Gastroesophageal sphincter (tissue), 4 donors: ENCODE data around the gene NRAP. TPM values are rescaled to one million over a fixed set of nuclear protein-coding genes. Genes with fewer than 3 reads are reported as not detected.
A peak's percentile ranks its signal among the peaks of the same experiment; 100 is the strongest.

Experiments used
- ATAC-seq: fragments of 150-250 bp; one replicate; pipeline ENCODE4 v1.9.1; 2016; ENCODE audit warnings: mild to moderate bottlenecking, moderate library complexity
- H3K27ac ChIP-seq, 4 donors: fragments of 200-600 bp; sonication (generic) in 3 of 4; 1 replicate in 3 of 4; 2 replicates in 1 of 4; pipeline ENCODE4 v1.5.1; 2016 to 2019
- H3K27me3 ChIP-seq: fragments of 200-600 bp; sonication (generic); one replicate; pipeline ENCODE4 v1.5.1; 2019
- H3K36me3 ChIP-seq, 2 donors: fragments of 200-600 bp; sonication (generic); one replicate each; pipeline ENCODE4 v1.5.1; 2019; ENCODE audit warnings: control low read depth in 1 of 2
- H3K4me1 ChIP-seq, 3 donors: fragments of 200-600 bp; sonication (generic); 1 replicate in 2 of 3; 2 replicates in 1 of 3; pipeline ENCODE4 v1.5.1; 2016 to 2019; ENCODE audit warnings: control low read depth in 2 of 3
- H3K4me3 ChIP-seq, 2 donors: fragments of 200-600 bp; sonication (generic); one replicate each; pipeline ENCODE4 v1.5.1; 2019; ENCODE audit warnings: mild to moderate bottlenecking in 1 of 2, moderate library complexity in 1 of 2
- H3K9me3 ChIP-seq, 3 donors: fragments of 200-600 bp; sonication (generic); one replicate each; pipeline ENCODE4 v1.5.1; 2017 to 2019; ENCODE audit warnings: control low read depth in 2 of 3
- EP300 ChIP-seq: sonication (generic); formaldehyde crosslinking; IDR thresholded peaks from one replicate; pipeline ENCODE4 v1.6.1; 2017; ENCODE audit warnings: antibody characterized with exemption, mild to moderate bottlenecking
- POLR2A ChIP-seq, 2 donors: fragments of 450-650 bp; IDR thresholded peaks; one replicate each; pipeline ENCODE4 v1.6.1; 2017; ENCODE audit warnings: antibody characterized with exemption in 2 of 2, mild to moderate bottlenecking in 2 of 2, moderate library complexity in 1 of 2
- POLR2AphosphoS5 ChIP-seq: sonication (generic); formaldehyde crosslinking; IDR thresholded peaks from one replicate; pipeline ENCODE4 v1.6.1; 2017; ENCODE audit warnings: antibody characterized with exemption
- WGBS, 2 donors: methylation state at CpG; one replicate each; pipeline ENCODE4 v1.1.5; 2018; ENCODE audit warnings: low coverage in 1 of 2; 5-methylcytosine and 5-hydroxymethylcytosine counted together
- total RNA-seq, 4 donors: library from RNA; depleted of rRNA; stranded (reverse); fragments of >200 nt; gene quantifications; one replicate each; pipeline ENCODE4 v1.1.0, GENCODE V29; 2016
- TF ChIP-seq, protein P1 (sequence below), 4 experiments: fragments of 200-600 bp in 2 of 4; fragments of 450-650 bp in 2 of 4; sonication (generic) in 1 of 4; IDR thresholded peaks; one replicate each; pipeline ENCODE4 v1.5.1; 2017 to 2019; ENCODE audit warnings: antibody characterized with exemption in 4 of 4, mild to moderate bottlenecking in 2 of 4, moderate library complexity in 2 of 4

Gene NRAP
- total RNA-seq, 4 donors from 2014 or later: under 0.01 TPM; not detected in 3

DNA sequence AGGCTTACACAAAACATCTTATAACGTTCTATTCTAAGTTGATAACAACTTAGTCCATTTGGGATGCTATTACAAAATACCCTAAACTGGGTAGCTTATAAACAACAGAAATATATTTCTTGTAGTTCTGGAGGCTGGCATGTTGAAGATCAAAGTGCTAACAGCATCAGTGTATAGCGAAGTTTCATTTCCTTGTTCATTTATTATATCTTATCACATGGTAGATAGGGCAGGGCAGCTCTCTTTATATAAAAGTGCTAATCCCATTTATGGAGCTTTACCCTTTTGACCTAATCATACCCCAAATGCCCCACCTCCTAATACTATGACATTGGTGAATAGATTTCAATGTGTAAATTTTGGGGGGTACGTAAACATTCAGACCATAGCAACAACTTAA is 22.2 kb upstream of the NRAP start:
- Histone ChIP-seq H3K27me3 (no peaks in the 10 kb centered on the region), H3K36me3 (no peaks in the 10 kb centered on the region), H3K4me3 (no peak overlapping the region), H3K4me1 (peaks cover 0 to 18% (median 3%) of the 10 kb centered on the region in 3 donors), H3K9me3 (peaks cover 0 to 18% (median 0%) of the 10 kb centered on the region in 3 donors), H3K27ac (no peak overlapping the region)
- no peak for TF ChIP-seq POLR2A (IDR thresholded peaks at IDR 0.05)
- no peak for TF ChIP-seq POLR2AphosphoS5
- no peak for TF ChIP-seq EP300
- TF ChIP-seq, protein P1, sequence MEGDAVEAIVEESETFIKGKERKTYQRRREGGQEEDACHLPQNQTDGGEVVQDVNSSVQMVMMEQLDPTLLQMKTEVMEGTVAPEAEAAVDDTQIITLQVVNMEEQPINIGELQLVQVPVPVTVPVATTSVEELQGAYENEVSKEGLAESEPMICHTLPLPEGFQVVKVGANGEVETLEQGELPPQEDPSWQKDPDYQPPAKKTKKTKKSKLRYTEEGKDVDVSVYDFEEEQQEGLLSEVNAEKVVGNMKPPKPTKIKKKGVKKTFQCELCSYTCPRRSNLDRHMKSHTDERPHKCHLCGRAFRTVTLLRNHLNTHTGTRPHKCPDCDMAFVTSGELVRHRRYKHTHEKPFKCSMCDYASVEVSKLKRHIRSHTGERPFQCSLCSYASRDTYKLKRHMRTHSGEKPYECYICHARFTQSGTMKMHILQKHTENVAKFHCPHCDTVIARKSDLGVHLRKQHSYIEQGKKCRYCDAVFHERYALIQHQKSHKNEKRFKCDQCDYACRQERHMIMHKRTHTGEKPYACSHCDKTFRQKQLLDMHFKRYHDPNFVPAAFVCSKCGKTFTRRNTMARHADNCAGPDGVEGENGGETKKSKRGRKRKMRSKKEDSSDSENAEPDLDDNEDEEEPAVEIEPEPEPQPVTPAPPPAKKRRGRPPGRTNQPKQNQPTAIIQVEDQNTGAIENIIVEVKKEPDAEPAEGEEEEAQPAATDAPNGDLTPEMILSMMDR (IDR thresholded peaks at IDR 0.05): no peak
- WGBS, 2 donors: 93 to 98% methylated on average over 3 of the region's 3 CpGs
- no peak for ATAC-seq

DNA sequence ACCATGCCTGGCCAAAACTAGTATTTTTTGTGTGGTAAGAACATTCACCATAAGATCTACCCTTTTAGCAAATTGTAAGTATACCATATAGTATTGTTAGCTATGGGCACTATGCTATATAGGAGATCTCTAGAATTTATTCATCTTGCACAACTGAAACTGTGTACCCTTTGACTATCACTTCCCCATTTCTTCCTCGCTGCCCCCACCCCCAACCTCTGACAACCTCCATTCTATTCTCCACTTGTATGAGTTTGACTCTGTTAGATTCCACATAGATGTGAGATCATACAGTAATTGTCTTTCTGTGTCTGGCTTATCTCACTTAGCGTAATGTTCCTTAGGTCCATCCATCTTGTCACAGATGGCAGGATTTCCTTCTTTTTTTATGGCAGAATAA is 19.5 kb upstream of the NRAP start:
- Histone ChIP-seq H3K27ac (no peak overlapping the region), H3K27me3 (no peaks in the 10 kb centered on the region), H3K4me3 (no peak overlapping the region), H3K9me3 (peaks cover 0 to 18% (median 0%) of the 10 kb centered on the region in 3 donors), H3K4me1 (peaks cover 0 to 31% (median 3%) of the 10 kb centered on the region in 3 donors), H3K36me3 (no peaks in the 10 kb centered on the region)
- ATAC-seq: no peak
- 94% methylated on average over 2 of the region's 2 CpGs for WGBS, 2 donors
- TF ChIP-seq POLR2A (IDR thresholded peaks at IDR 0.05) (no peak), POLR2AphosphoS5 (no peak), EP300 (no peak)
- TF ChIP-seq, protein P1 (IDR thresholded peaks at IDR 0.05): no peak

DNA sequence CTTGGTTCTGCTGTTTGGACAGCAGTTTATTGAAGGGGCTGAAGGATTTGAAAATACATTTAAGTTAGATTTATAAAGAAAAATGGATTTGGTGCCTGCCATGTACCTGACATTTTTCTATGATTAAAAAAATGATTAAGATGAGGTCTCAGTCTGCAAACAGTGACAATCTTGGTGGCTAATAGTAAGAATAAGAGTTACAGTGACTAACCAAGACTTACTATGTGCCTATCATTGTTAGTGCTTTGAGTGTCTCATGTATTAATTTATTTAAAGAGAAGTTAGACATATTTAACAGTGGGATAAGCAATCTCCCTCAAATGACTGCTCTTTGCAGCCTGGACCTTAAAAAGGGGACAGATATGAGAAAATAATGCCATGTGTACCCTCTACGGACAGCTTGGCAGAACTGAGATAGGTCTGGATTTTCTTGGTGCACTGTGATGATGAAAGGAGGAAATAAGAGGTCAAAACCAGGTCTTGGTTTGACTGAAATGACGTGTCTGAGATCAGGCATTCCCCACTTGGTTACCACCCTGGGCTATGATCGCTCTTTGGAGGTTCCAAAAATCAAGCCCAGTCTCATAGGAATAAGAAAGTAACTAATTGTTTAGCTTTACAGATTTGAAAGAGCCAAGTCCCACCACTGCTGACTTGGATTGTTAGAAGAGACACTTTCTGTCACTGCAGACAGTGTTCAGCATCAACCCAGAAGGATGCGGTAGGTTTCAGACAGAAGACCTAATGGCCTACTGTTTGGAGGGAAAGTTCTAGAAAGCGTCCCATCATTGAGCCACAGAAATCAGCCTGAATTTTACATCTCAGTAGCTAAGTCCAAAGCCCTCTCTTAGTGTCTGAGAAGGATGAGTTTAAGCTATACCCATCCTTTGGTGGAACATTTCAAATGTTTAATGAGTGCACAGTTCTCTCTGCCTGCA is 18.0 kb upstream of the NRAP start:
- Histone ChIP-seq H3K27me3 (no peaks in the 10 kb centered on the region), H3K9me3 (peaks cover 0 to 4% (median 0%) of the 10 kb centered on the region in 3 donors), H3K4me1 (peaks cover 0 to 33% (median 3%) of the 10 kb centered on the region in 3 donors), H3K36me3 (no peaks in the 10 kb centered on the region), H3K27ac (peak overlapping the region in 3 of 4 donors; percentile 93 to 99 (median 96)), H3K4me3 (no peak overlapping the region)
- ATAC-seq: no peak
- TF ChIP-seq, protein P1 (IDR thresholded peaks at IDR 0.05): no peak
- TF ChIP-seq POLR2AphosphoS5 (no peak), POLR2A (IDR thresholded peaks at IDR 0.05) (no peak), EP300 (no peak)
- 68% methylated on average over 4 to 5 of the region's 5 CpGs for WGBS, 2 donors

DNA sequence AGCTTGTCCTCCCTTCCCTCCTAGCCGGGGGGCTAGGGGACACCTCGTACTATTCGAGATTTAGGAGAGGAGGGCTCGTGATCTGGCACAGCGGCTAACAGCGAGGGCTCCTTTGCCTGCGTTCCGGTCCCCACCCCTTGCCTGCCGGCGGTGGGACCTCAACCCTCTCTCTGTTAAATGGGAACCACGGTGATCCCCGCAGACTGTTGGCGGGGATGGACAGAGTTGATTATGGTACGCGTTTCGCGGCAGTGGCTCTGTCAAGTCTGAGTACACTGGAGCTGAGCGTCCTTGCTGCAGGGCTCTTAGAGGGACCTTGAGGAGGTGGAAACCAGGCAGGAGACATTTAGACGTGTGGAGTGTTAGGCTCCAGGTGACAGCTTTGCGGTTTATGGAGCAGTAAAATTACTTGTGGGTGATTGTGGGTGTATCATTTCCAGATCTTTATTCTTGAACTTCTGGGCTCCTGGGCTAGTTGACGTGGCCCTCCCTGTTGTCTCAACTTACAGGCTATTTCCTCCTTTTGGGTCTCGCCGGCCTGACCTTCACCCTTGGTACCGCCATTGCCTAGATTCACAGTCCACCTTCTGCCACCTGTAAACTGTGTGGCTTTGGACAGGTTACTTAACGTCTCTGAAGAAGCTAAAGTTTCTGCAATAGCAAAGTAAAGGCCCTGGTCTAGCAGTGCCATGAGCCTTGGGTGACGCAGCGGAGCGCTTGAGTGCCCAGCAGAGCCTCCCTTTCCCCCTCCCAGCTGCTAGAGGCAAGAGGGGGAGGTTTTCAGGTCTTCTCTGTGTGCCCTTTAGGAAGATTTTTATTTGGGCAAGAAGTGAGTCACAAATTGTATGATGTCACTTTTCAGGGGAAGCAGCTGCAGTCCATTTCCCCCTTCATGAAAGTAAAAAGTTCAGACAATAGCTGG is 16.6 kb upstream of the NRAP start:
- TF ChIP-seq EP300: no peak
- peak; percentile 59 for TF ChIP-seq POLR2AphosphoS5
- H3K4me1 ChIP-seq: peaks cover 0 to 33% (median 3%) of the 10 kb centered on the region in 3 donors
- 30% methylated on average over 6 of the region's 28 CpGs; no CpG with 5 or more reads in 1 of the 2 donors for WGBS, 2 donors
- no peaks in the 10 kb centered on the region for H3K27me3 ChIP-seq
- ATAC-seq: peak; percentile 33
- no peaks in the 10 kb centered on the region for H3K36me3 ChIP-seq
- H3K9me3 ChIP-seq: no peaks in the 10 kb centered on the region
- H3K4me3 ChIP-seq: peak overlapping the region; percentile 70 to 97
- peak overlapping the region; percentile 77 to 99 (median 94) for H3K27ac ChIP-seq
